EH (cell line): Measurements from ENCODE around the gene LITAF.
"Not testable (repeated sequence)": the region's sequence is repeated elsewhere in the genome, so short reads cannot be mapped to it uniquely, and the experiment has no call there.

ENCODE experiments used
- DNase-seq: peaks from one replicate; pipeline ENCODE4 v3.0.0-alpha.2; 2015; ENCODE audit warnings: low read depth

LITAF gene

DNA sequence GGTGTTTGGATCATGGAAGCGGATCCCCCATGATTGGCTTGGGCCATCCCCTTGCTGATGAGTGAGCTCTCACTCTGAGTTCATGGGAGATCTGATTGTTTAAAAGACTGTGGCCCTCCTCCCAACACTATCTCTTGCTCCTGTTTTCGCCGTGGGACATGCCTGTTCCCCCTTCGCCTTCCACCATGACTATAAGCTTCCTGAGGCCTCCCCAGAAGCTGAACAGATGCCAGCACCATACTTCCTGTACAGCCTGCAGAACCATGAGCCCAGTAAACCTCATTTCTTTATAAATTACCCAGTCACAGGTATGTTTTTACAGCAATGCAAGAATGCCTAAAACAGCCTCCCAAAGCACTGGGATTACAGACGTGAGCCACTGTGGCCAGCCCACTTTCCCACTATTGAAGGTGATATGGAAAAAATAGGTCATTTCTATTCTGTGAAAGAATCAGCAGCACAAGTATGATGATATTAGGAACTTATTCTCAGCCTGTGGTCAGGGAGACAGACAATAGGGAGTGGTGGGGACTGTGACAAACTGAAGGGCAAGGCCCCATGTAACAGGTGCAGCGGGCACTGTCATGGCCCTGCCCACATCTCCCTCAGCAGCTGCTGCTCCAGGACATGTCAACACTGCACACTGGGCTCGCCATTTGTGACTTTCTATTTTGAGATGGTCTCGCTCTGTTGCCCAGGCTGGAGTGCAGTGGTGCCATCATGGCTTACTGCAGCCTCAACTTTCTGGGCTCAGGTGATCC is 33.7 kb upstream of the LITAF start:
- no peak for DNase-seq

DNA sequence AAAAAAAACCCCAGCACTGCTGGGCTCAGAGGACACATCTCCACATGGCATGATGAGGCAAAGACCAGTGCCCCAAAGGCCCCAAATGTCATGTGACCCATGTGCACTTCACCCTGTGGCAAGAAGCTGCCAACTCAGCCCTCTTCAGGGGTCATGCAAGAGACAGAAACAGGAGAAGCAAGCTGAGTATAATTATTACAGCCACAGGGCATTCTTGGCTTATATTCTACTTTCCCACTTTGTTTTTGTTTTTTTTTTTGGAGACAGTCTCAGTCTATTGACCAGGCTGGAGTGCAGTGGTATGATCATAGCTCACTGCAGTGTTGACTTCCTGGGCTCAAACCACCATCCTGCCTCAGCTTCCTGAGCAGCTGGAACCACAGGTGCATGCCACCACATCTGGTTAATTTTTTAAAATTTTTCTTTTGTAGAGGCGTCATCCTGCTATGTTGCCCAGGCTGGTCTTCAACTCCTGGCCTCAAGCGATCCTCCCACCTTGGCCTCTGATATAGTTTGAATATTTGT is 32.7 kb upstream of the LITAF start:
- DNase-seq = peak; percentile 25

DNA sequence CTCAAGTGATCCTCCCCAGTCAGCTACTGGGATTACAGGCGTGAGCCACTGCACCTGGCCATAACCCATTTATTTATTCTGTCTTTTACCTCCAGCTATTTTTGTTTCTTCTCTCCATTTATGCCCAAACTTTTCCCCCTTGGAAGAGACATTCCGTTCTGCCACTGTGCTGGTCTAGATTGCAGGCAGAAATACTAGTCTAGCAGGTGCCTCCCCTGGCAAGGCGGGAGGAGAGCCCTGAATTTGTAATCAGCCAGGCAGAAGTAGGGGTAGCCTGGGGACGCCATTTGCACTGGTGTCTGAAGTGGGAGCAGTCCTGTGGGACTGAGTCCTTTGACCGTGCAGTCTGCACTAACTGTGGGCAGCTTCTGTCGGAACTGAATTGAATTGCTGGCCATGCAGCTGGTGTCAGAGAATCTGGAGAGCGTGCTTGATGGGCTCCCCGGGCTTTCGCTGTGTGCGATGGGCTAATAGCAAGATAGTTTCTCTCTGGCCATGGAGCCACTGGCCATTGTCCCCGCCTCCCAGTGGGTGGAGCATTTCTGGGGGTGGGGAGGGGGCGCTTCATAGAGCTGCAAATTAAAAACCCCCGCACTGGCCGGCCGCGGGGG is 31.5 kb upstream of the LITAF start:
- DNase-seq = no peak

DNA sequence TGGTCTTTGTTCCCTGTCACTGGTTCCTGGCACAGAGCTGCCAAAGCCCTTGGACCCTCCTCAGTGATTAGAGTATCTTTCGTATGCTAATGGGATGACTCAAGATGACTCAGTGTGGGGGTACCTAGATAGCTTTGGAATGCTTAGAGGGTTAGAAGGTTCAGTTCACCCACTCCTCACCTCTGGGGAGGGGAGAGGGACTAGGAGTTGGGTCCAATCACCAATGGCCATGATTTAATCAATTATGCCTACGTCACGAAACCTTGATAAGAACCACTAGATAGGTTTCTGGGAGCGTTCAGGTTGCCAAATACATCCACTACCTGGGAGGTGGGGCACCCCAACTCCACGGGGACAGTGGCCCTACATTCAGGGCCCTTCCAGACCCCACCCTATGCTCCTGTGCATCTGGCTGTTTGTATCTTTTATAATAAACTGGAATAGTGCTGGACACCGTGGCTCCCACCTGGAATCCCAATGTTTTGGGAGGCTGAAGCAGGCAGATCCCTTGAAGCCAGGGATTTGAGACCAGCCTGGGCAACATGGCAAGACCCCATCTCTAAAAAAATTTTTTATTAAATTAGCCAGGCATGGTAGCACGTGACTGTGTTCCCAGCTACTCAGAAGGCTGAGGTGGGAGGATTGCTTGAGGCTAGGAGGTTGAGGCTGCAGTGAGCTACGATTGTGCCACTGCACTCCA is 29.2 kb upstream of the LITAF start:
- DNase-seq = no peak

DNA sequence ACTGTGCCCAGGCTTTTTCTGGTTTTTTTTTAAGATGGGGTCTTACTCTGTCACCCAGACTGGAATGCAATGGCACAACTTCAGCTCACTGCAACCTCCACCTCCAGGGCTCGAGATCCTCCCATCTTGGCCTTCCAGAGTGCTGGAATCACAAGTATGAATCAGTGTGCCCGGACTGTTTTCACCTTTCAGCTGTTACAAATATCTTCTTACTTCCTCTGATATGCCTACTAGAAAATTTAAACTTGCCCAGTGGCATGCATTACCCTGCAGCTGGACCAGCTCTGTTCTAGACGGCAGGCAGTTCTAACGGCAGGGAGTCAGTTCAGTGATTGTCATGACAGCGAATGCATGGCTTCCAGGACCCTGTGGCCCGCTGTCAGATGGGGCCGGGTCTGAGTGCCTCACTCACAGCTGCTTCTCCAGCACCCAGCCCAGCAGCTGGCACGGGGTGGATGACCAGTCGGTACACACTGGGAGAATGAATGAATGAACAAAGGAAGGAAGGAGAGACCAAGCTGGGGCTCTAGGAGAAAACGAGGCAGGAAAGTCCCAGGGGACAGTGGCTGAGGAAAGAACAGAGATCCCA is 28.0 kb upstream of the LITAF start:
- DNase-seq = peak; percentile 32

DNA sequence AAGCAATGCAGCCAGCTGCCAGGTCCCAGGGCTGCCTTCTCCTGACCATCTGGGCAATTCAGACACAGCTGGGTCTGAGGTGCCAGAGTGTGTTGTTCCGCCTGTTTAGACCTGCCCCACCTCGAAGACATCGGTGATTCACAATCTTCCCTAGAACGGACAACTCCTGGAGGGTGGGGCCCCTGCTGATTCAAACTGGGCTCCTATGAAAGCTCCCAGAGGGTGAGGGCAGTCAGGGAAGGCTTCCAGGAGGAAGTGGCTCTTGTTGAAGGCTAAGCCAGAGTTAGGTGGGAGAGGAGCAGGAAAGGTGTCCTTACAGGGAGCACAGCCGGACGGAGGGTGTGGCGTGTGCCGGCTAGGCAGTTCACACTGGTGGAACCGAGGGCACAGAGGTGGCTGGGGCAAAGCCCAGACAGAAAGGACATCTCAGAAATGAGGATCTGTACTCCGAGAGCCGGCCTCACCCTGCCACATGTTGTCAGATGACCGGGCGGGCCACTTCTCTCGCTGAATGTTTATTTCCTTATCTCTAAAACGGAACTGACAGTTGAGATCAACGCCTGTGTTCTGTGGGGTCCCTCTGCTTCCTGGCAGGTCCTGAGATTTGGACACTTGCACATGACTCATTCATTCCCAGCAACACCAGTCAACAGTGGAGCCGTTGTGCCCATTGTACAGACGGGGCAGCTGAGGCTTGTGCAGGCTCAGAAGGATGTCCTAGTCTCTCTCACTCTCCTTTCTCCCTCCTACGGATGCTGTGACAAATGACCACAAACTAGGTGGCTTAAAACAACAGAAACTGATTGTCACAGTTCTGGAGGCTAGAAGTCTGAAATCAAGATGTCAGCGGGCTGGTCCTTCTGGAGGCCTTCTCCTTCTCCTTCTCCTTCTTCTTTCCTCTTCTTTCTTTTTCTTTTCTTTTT is 26.9 kb upstream of the LITAF start:
- no peak for DNase-seq

DNA sequence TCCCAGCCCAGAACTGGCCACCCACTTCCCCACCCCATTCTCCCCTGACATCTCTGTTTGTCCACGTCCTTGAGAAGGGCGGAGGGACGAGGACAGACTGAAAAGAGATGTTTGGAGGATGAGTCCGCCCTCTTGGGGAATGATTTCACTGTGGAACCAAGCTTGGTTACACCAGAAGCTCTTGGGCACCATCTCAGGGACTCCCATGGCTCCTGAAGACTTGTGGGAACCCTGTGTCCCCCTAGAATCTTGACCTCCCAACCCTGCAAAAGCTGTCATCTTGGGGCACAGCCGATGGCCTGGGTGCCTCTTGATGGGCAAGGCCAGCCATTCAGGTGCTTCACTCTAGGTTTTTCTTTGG is 25.9 kb upstream of the LITAF start:
- no peak for DNase-seq

DNA sequence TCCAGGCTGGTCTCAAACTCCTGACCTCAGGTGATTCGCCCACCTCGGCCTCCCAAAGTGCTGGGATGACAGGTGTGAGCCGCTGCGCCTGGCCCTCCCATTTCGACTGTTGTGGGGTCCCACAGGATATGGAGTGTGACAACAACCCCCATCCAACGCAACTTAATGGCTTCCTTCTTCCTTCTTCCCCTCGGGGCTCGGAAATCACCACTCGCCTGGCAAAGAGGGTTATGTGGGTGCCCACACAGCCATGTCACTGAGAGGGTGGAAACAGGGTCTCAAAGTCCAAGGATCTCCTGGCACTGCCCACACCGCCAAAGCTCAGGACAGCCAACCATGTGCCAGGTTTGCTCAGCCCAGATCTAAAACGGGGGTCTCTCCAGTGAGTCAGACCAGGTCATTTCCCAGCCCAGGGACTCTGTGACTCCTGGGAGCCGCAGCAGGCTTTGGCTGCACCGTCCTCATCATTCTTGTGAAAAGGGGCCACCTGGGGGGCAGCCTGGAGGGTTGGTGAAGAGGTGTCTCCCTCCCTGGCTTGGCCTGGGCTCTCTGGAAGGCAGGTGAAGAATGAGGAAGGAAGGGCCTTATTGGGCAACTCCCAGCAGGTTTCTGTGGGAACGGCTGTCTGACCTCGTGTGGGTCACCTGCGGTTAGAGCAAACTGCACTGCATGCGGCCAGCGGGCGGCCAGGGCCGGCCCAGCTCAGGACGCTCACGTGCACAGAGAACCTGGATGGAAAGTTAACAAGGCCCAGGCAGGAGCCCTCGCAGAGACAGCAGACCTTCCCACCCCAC is 25.3 kb upstream of the LITAF start:
- no peak for DNase-seq

DNA sequence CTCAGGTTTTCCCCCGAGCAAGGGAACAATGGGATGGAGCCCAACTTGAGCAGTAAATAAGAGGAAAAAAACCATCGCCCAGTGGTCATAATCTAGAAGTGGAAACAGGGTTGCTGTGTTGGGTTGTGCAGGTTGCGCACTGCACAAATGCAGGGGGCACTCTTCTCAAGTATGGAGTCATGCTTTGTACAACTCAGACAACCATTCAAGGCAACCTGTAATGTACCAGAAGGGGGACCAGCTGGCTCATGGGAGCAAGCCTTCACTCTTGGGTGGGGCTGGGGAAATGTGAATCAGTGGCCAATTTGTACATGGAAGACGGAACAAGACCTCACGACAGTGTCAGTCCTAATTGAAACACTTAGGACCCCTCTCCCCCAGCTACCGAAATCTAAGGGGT is 23.9 kb upstream of the LITAF start:
- DNase-seq = no peak

DNA sequence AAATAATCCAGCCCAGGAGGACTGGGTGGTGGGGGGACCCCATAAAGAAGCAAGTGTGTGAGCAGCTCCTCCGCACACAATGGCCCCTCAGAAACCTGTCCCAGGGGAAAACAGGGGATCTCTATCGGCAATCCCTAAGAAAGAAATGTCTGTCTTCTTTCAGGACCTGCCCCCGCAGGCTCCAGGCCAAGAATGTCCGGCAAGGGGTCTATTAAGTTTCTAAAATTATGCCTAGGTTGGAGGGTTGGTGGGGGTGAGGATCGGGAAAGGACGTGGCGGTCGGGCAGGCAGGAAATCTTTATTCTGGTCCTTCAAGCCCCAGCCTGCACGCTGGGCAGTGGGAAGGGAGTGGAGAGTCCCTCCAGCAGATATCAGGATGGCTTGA is 23.4 kb upstream of the LITAF start:
- no peak for DNase-seq

DNA sequence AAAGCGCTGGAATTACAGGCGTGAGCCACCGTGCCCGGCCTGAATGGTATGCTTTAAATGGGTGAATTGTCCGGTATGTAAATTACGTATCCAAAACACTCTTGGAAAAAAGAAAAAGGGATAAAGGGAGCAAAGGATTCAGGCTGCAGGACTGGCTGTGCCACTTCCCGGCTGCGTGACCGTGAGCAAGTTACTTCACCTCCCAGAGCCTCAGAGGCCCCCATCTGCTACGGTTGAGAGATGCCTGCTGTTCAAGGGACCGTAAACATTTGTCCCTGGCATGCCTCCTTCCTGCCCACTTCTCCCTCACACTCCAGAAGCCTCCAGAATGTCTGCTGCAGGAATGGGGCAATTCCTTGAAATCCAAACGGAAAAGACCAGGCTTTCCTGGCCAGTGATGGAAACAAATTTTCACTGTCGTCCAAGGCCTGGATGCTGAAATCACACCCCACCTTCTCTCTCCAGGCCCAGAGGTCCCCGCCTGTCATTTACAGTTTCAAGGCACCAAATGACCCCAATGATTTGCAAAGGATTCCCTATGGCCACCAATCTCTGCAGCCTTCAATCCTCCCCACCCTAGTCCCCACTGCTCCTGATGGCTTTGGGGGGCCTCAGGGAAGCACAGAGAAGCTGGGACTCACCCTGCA is 22.9 kb upstream of the LITAF start:
- no peak for DNase-seq

DNA sequence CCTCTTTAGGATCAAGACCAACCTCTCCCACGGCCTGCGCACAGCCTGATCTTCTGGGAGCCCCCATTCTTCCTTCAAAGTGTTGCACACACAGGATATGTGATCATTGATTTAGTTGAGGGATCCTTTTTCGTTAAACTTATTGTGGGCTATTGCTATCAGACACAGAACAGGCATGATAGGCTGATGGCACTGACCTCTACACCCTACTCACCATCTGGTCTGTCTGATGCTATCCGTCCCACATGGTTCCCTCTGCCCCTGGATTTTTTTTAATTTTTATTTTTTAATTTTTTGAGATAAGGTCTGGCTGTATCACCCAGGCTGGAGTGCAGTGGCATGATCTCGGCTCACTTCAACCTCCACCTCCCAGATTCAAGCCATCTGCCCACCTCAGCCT is 19.2 kb upstream of the LITAF start:
- DNase-seq = no peak

DNA sequence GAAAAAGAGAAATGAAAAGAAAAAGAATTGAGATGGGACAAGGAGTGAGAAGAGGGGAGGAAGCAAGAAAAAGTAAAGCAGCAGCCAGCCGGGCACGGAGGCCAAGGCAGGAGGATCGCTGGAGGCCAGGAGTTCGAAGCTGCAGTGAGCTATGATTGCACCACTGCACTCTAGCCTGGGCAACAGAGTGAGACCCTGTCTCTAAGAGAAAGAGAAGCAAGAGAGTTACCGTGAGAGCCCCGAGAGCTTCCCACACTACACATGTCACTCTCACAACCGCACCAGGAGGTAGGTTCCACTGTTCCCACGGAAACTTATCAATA is 18.8 kb upstream of the LITAF start:
- no peak for DNase-seq

DNA sequence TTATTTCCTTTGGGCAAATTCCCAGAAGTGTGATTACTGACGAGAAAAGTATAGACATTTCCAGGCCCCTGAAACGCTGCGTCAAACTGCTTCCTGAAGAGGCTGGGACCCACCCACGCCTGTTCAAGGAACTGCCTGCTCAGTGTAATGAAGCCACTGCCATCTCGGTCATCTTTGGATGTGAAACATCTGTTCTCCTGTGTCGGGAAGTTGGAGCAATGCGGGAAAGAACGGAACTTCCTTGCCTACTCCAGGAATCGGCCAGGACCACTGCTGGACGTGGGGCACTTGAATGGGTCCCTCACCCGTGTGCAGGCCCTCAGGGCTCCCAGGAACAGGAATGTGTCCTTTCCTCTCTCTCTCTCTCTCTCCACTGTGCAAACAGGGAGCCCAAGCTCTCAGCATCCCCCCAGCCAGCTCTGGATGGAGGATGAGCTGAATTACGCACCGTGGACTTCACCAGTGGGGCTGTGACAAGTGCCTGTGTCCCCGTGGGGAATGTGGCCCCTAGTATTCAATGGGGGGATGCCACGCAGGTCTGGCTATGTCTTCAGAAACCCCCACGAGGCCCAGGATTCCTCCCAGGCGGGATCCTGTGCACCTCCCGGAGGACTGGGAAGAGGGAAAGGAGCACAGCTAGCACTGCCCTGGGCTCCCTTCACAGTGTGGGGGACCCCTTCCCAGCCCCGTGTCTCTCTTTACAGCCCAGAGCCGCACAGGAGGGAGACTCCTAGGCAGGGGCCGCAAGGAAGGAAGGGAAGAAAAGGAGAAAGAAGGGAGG is 18.3 kb upstream of the LITAF start:
- peak; percentile 52 for DNase-seq

DNA sequence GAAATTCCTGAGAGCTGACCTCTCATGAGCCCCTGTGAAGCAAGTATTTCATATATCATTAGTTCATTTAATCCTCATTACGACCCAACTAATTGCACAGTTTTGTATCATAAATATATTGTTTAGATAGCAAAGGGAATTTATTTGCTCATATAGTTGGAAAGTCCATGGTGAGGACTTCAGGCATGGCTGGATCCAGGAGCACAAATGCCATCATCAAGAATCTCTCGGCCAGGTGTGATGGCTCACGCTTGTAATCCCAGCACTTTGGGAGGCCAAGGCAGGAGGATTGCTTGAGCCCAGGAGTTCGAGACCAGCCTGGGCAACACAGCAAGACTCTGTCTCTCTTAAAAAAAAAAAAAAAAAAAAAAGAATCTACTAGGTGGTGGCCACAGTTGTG is 17.6 kb upstream of the LITAF start:
- not testable (repeated sequence) for DNase-seq

DNA sequence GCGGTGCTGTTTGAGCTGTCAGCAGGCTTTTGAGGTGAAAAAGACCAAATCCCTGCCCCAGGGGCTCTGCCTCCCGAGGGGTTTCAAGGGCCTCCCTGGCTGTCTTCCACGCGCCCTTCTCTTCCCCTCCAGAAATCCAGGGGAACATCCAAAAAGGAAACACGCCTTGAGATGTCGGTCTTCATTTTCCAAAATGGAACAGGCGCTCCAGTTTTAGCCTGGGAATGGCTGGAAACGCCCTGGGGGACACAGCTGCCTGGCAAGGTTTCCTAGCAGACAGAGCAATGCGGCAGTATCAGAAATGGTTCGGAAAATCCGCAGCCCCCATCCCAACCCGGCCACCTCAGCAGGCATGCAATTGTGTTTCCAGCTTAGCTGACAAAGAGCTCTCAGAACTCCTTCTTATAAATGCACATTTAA is 16.6 kb upstream of the LITAF start:
- no peak for DNase-seq

DNA sequence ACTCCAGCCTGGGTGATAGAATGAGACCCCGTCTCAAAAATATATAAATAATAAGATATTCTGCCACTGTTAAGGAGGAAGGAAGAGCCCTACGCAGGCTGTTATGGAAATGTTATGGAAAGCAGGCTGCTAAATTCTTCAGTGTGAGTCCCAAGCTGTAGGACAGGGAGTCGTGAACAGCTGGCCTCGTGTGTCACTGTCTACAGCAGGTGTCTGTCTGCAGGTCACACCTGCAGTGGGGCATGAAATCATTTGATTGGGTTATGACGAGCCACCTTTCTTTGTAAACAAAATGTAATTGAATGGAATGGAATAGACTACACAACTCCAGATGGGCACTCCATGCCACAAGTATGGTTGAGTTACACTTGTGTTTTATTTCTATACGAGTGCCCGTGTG is 15.6 kb upstream of the LITAF start:
- DNase-seq = no peak

DNA sequence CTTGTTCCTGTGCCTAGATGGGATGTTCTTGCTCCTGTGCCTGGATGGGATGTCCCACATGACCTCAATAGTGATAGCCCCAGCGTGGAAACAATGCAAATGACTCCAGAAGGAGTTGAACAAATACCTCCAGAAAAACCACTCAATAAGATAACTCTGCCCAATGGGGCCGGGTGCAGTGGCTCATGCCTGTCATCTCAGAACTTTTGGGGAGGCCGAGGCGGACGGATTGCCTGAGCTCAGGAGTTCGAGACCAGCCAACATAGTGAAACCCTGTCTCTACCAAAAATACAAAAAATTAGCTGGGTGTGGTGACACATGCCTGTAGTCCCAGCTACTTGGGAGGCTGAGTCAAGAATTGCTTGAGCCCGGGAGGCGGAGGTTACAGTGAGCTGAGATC is 15.2 kb upstream of the LITAF start:
- DNase-seq = no peak

DNA sequence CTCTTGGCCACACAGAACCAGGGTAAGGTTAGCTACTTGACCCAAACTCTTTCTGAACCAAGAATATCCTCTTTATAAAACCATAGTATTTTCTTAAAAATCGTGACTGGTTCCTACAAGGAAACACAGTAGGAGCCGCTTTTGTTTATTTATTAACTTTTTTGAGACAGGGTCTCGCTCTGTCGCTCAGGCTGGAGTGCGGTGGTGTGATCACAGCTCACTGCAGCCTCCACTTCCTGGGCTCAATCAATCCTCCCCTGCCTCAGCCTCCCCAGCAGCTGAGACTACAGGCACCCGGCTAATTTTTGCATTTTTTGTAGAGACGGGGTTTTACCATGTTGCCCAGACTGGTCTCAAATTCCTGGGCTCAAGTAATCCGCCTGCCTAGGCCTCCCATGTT is 14.7 kb upstream of the LITAF start:
- no peak for DNase-seq

DNA sequence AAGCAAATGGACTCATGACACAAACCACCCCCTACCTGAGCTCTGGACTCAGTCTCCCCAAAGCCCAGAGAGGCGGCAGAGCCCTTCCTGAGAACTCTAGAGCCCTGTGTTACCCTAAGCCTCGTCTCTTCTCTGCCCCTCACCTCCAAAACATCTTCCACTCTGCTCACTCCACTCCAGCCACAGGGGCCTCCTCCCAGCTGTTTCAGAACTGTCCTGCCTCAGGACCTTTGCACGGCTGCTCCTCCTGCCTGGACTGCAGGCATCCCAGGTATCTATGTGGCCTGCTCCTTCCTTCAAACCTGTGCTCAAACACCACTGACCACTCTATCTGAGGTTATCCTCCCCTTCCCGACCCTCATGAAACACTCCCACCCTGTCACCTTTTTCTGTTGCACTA is 12.9 kb upstream of the LITAF start:
- DNase-seq = no peak
